Loucy (cell line): ENCODE results near the gene ARSA.

Source experiments
- H2AFZ ChIP-seq: fragments of 200-600 bp; sonication (generic); 2 replicates; pipeline ENCODE4 v1.6.0; 2016; ENCODE audit warnings: antibody characterized with exemption, mild to moderate bottlenecking, low read length, moderate library complexity
- H3F3A ChIP-seq: fragments of 200-600 bp; 2 replicates; pipeline ENCODE4 v1.6.0; 2016; ENCODE audit warnings: antibody characterized with exemption, low read depth, mild to moderate bottlenecking
- H3K27me3 ChIP-seq: fragments of 200-600 bp; sonication (generic); 2 replicates; pipeline ENCODE4 v1.6.1; 2014; ENCODE audit warnings: low read length, mild to moderate bottlenecking; ENCODE audit not compliant: insufficient read depth, poor library complexity, severe bottlenecking
- H3K36me3 ChIP-seq: fragments of 200-600 bp; sonication (generic); 2 replicates; pipeline ENCODE4 v1.6.1; 2016; ENCODE audit warnings: low read length; ENCODE audit not compliant: insufficient read depth
- H3K4me1 ChIP-seq: fragments of 200-600 bp; sonication (generic); 2 replicates; pipeline ENCODE4 v1.5.1; 2014; ENCODE audit warnings: low read length, mild to moderate bottlenecking; ENCODE audit not compliant: insufficient read depth, poor library complexity, severe bottlenecking
- H3K4me2 ChIP-seq: fragments of 200-600 bp; sonication (generic); 2 replicates; pipeline ENCODE4 v1.6.0; 2014; ENCODE audit warnings: antibody characterized with exemption, low read length, low read depth, mild to moderate bottlenecking; ENCODE audit not compliant: poor library complexity, severe bottlenecking
- H3K4me3 ChIP-seq: fragments of 200-600 bp; sonication (generic); 2 replicates; pipeline ENCODE4 v1.5.1; 2014; ENCODE audit warnings: low read length, mild to moderate bottlenecking, mixed read lengths; ENCODE audit not compliant: poor library complexity, severe bottlenecking
- H3K79me2 ChIP-seq: fragments of 200-600 bp; sonication (generic); 2 replicates; pipeline ENCODE4 v1.6.1; 2014; ENCODE audit warnings: low read length; ENCODE audit not compliant: insufficient read depth
- H3K9ac ChIP-seq: fragments of 200-600 bp; sonication (generic); 2 replicates; pipeline ENCODE4 v1.6.0; 2014; ENCODE audit warnings: mild to moderate bottlenecking, low read depth, low read length, moderate library complexity; ENCODE audit not compliant: poor library complexity, severe bottlenecking
- H3K9me2 ChIP-seq: fragments of 200-600 bp; sonication (generic); replicated peaks from 2 replicates; pipeline ENCODE4 v1.6.1; 2016; ENCODE audit warnings: low read depth, low read length, mixed read lengths
- H3K9me3 ChIP-seq: fragments of 200-600 bp; sonication (generic); 2 replicates; pipeline ENCODE4 v1.6.1; 2014; ENCODE audit warnings: mild to moderate bottlenecking, antibody characterized with exemption, low read length, low read depth; ENCODE audit not compliant: insufficient read depth
- H4K20me1 ChIP-seq: fragments of 200-600 bp; sonication (generic); 2 replicates; pipeline ENCODE4 v1.6.0; 2014; ENCODE audit warnings: antibody characterized with exemption, low read length, mild to moderate bottlenecking; ENCODE audit not compliant: insufficient read depth, poor library complexity, severe bottlenecking
- EZH2phosphoT487 ChIP-seq: fragments of 200-600 bp; IDR thresholded peaks from 2 replicates; pipeline ENCODE4 v1.6.1; 2018; ENCODE audit warnings: antibody characterized with exemption, mild to moderate bottlenecking, moderate library complexity, borderline replicate concordance
- TF ChIP-seq, protein P1 (sequence below): fragments of 200-600 bp; sonication (generic); conservative IDR thresholded peaks from 2 replicates; pipeline ENCODE4 v1.5.1; 2014; ENCODE audit warnings: mild to moderate bottlenecking, antibody characterized with exemption, low read length

Gene ARSA

DNA sequence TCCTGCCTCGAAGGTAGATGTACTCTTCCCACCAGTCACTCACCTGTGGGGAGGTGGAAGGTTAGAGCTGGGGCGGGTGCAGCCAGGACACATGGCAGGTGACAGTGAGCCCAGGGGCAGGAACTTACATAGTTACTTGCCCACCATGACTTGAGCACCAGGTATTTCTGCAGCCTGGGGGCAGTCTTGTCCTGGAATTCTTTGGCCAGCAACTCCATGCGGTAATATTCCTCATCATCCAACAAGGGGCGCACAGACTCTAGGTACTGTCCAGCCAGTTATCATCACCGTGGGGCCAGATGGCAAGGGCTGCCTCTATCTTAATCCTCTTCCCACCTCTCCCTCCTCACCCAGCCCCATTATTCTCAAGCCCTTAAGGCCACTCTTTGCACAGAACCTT, 51.9 kb downstream of the ARSA start:
- Histone ChIP-seq H3K4me3 (no peak overlapping the region), H3K9me3 (no peaks in the 10 kb centered on the region), H3K36me3 (peaks cover 2% of the 10 kb centered on the region; the same call in 1 of the 2 replicates), H2AFZ (no peak overlapping the region), H3K9me2 (no peaks in the 10 kb centered on the region), H3K27me3 (no peaks in the 10 kb centered on the region), H3F3A (no peaks in the 10 kb centered on the region), H3K4me2 (no peak overlapping the region), H4K20me1 (no peaks in the 10 kb centered on the region), H3K79me2 (peaks cover 5% of the 10 kb centered on the region), H3K9ac (no peak overlapping the region), H3K4me1 (peaks cover 7% of the 10 kb centered on the region)
- TF ChIP-seq, protein P1, sequence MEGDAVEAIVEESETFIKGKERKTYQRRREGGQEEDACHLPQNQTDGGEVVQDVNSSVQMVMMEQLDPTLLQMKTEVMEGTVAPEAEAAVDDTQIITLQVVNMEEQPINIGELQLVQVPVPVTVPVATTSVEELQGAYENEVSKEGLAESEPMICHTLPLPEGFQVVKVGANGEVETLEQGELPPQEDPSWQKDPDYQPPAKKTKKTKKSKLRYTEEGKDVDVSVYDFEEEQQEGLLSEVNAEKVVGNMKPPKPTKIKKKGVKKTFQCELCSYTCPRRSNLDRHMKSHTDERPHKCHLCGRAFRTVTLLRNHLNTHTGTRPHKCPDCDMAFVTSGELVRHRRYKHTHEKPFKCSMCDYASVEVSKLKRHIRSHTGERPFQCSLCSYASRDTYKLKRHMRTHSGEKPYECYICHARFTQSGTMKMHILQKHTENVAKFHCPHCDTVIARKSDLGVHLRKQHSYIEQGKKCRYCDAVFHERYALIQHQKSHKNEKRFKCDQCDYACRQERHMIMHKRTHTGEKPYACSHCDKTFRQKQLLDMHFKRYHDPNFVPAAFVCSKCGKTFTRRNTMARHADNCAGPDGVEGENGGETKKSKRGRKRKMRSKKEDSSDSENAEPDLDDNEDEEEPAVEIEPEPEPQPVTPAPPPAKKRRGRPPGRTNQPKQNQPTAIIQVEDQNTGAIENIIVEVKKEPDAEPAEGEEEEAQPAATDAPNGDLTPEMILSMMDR, result peak; percentile 54
- no peak for TF ChIP-seq EZH2phosphoT487

DNA sequence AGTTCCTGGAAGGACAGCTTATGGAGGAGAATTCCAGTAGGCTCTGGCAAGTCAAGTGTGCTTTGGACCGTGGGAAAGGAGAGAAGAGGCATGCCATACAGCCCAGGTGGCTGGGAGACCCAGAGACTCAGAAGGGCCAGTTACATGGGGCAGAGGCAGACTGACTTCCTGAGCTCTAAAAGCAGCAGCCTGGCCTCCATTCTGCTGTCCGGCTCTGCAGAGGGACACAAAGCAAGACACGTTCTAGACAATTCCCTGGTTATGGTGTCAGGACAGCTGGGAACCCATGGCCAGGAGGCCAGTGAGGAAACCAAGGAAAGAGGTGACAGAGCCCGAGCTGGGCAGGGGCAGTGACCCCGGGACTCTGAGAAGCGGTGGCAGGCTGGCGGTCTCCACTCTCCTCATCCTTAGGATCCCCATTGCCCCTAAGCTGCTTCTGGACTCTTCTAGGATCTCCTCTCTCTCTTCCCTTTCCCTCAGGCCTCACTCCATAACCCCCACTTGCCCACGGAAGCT, 52.5 kb downstream of the ARSA start:
- H3K9me2 ChIP-seq, result no peaks in the 10 kb centered on the region
- H3K36me3 ChIP-seq, result peaks cover 8% of the 10 kb centered on the region; the same call in 1 of the 2 replicates
- TF ChIP-seq, protein P1, result no peak
- no peak for TF ChIP-seq EZH2phosphoT487
- H3K4me2 ChIP-seq, result no peak overlapping the region
- no peaks in the 10 kb centered on the region for H3K27me3 ChIP-seq
- H3K4me1 ChIP-seq, result peaks cover 5% of the 10 kb centered on the region
- H3K79me2 ChIP-seq, result no peaks in the 10 kb centered on the region
- no peak overlapping the region for H2AFZ ChIP-seq
- no peak overlapping the region for H3K4me3 ChIP-seq
- H3F3A ChIP-seq, result no peaks in the 10 kb centered on the region
- no peaks in the 10 kb centered on the region for H3K9me3 ChIP-seq
- H4K20me1 ChIP-seq, result no peaks in the 10 kb centered on the region
- no peak overlapping the region for H3K9ac ChIP-seq
